GM15510 (cell line): Measurements from ENCODE around the gene ACOT11.

Experiments
- POLR2A ChIP-seq: IDR thresholded peaks from 3 replicates; pipeline ENCODE4 v1.6.1; 2011; ENCODE audit warnings: borderline replicate concordance; ENCODE audit not compliant: insufficient read length; ENCODE audit errors: extremely low read depth

Gene ACOT11

DNA sequence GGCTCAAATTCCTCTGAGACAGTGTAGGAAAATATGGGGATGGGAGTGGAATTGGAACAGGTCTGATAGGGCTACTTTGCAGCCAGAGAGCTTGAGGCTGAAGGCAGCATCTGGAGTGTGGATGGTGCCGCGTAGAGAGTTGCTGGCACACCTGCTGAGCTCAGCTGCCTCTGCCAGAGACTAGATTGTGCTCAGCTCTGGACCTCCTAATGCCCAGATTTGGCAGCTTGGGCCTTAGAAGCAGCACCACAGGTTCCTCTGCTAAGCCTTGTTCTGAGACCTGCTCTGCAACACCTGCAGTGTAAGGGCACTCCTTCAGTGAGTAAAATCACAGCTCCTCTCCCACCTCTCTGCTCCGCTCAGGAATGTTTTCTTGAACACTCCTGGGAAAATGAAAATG, 23.3 kb downstream of the ACOT11 start:
- TF ChIP-seq POLR2A = no peak

DNA sequence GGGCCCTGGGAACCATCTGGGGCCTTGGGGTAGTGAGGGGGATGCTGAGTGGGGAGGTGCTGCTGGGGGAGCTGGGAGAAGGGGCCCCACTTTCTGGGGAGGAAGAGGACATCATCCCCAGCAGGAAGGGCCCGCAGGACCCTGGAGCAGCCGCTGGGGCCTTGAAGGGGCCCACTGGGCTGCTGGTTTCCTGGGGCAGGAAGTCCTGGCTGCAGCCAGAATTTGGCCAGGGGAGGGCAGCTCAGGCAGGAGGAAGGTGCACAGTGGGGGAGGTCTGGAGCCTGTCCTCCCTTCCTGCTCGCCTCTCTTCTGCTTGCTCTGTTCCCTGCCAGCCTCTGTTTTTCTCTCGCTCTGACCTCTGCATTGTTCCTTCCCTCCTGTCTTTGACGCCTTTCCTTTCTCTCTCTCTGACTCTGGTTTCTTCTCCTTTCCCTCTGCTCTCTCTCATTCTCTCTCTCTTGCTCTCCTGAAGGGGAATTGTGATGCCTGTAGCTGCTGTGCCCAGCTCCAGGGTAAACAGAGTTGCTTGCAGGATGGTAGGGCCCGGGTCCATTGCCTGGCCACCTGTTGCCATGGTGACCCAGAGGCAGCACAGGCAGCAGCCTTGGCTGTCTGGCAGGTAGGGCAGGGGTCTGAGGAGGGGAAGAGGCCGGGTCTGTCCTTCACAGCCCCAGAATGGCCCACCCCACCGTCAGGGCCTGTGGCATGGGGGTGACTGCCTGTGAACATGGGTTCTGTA, 23.9 kb downstream of the ACOT11 start:
- TF ChIP-seq POLR2A = no peak

DNA sequence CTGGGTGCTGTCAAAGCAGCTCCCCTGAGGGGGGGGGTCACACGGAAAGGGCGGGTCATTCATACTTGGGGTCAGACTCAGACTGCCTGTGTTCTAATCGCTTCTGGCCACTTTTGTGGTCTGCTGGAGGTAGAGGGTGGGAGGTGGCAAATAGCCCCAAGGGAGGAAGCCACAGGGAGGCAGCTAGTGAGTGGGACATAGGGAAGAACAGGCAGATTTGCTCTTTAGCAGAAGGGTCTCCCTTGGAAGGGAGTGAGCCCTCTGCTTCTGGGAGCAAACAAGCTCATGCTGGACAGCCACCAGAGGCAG, 24.5 kb downstream of the ACOT11 start:
- TF ChIP-seq POLR2A = no peak

DNA sequence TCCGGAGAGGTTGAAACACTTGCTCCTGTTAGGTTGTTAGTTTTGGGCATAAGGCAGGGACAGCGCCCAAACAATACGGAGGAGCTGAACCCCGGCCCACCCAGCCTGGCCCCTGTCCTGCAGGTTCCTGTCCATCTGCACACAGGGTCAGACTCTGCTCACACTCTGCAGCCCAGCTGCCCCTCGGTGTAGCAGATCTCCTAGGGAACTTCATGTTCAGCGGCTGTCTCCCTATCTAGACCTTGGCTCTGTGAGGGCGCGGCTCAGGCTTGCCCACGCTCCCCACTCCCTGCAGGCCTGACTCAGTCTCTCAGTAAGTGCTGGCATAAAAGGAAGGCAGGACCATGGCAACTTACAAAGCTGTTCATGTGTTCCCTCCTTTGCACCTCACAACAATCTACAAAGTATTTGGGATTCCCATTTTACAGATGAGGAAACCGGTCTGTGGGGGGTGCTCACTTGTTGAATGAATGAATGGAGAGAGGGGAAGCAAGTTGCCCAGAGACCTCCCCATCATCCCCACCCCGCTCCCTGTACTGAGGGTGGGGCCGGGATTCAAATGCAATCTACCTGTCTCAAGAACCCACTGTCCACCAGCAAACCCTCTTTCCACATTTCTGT, 26.2 kb downstream of the ACOT11 start:
- no peak for TF ChIP-seq POLR2A

DNA sequence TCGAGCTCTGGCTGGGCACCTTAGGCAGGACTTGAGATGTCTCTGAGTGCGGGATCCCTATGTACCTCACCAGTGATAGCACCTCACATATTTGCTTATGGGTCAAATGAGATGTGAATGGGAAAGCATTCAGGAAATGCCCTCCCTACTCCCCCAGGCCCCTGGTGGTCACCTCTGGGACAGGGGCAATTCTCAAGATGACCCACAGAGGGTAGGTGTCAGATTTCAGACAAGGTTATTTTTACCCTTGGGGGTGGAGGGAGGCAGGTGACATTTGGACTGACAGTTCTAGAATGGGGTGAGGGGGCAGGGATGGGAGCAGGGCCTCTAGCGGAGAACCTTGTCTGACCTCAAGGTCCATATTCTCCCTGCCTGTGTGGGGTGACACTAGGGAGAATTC, 27.1 kb downstream of the ACOT11 start:
- TF ChIP-seq POLR2A = no peak

DNA sequence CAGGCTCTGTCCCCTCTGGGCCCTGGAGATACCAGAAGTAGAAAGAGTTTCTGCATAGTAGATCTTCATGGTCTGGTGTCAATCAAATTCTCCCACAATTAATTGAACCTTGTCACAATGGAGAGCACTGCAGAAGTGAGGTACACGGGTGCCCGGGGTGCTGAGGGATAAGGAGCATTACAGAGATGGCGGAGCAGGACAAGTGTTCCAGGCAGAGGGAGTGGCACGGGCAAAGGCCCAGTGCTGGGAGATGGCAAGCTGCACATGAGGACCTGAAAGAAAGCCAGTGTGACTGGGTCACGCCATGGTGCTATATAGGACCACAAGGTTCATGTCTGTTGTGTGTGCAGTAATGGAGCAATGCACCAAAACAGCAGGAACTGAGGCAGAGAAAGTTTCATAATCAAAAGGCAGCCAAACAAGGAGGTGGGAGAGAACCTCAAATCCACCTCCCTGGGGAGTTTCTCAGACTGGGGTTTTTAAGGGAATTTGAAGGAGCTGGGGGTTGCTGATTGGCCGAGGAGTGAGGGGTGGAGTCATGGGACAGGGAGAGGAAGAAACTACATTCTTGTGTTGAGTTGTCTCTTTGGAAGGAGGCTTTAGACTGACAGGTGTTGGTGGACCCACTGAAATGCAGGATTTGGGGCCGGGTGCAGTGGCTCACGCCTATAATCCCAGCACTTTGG, 27.7 kb downstream of the ACOT11 start:
- no peak for TF ChIP-seq POLR2A

DNA sequence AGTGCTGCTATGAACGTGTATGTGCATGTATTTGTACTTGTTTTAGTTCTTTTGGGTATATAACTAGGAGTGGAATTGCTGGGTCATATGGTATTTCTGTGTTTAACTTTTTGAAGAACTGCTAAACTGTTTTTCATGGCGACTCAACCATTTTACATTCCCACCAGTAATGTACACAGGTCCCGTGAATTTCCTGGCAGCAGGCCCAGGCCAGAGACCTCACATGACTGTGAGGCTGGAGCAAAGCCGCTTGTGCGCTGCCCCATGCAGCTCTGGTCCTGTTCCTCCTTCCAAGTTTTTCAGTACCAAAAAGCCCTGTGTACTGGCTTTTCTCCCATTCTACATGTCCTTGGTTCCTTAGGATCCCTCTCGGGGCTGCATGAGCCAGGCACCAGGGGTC, 29.6 kb downstream of the ACOT11 start:
- no peak for TF ChIP-seq POLR2A

DNA sequence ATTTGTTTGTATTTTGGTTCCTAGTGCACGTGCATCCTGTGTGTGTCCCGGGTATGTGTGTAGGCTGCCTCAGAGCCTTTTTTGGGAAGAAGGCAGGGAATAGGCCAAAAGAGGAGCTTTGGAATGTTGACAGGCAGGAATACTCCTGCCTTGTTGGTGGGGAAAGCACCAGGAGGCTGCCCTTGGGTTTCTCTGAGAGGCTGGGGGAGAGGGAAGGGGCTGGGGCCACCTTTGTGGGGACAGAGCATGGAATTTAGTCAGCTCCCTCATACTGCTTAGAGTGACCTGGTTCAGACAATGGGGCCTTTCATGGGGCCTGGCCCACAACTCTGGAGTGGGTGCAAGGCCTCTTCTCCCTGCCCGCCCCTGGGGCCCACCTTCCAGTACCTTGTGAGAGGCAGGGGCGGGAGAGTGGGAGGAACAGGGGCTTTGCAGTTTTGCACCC, 31.3 kb downstream of the ACOT11 start:
- no peak for TF ChIP-seq POLR2A

DNA sequence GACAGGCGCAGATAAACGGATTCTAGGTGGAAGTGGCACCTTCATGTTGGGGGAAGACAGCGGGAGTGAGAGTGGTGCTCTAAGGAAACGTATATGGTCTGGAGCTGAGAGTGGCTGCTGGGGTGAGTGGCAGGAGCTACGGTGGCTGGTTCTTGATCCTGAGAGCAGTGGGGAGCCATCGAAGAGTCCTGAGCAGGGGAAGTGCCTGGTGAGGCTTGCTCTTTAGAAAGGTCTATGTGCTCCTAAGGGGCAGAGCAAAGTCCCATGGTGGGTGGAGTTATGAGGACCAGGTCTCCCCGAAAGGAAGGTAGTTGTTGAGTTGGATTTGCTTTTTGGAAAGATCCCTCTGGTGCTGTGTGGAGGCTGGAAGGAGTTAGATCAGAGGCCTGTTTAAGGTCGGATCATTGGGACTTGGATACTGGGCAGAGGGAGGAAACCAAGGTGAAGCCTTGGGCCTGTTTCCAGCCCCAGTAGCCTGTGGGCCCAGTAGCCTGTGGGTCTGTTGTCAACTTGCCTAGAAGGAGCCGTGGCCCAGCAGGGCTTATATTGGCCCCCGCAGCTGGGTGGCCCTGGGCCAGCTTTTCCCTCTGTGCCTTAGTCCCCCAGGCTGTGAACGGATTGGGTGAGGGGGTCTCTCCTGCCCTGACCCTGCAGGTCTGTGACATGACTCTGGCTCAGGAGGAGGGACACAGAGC, 33.0 kb downstream of the ACOT11 start:
- no peak for TF ChIP-seq POLR2A

DNA sequence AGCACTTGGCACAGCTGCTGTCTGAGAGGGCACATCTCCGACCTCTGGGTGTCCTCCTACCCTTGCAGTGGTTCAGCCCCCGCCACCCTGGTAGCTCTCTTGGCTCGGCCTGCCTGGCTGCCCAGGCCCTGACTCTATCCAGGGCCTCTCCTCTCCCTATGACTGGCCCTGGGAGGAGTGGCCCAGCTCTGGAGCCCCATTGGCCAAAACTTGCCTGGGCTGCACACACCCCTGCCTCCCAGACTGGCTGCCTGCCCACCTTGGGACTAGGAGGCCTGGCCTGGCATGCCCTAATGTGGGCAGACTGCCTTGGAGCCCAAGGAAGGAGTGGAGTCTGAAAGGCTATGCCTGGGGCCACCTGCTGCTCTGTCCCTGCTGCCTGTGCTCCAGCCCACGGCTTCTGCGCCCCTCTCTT, 33.6 kb downstream of the ACOT11 start:
- TF ChIP-seq POLR2A = no peak

DNA sequence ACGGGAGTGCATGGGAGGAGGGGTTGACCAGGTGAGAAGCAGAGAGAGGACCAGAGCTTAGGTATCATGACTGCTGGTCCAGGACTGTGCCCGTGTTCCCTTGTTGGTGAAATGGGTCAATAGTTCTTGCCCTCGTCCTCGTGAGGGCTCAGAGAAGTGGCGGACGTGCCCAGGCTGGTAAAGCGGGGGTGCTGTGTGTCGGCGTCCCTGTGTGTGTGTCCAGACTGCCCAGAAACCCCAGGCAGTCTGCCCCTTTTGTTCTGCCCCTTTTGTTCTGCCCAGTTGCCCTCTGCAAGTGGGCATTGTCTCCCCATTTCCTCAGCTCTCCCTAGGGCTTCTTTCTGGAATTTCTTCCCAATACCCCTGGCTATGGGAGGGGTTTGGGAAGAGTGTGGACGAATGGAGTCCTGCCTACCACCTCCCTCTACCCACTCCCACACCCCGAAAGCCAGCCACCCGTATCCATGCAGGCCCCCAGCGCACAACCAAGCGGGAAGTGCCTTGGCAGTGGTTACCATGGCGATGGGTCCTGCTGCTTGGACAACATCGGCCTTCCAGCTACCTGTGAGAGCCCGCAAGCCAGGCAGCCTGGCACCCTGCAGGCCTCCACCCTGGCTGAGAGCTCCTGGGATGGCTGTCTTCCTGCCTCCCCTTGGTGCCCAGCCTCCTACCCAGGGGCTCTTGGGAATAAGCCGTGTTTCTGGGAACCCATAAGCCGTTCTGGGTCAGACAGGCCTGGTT, 34.7 kb downstream of the ACOT11 start:
- no peak for TF ChIP-seq POLR2A

DNA sequence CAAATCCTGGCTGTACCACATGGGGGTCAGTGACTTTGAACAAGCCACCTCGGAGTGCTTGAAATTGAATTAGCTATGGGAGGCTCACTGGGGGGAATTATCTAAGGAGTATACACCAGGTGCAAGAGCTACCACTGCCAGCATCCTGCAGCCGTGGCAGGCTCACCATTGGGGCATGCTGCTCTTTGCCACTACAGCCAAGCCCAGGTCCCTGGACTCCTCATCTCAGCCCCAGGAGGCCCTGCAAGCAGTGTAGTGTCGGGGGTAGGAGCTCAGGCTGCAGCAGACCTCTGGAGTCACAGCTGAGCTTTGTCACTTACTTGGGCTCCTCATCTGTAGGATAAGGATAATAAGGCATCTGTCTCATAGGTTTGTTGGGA, 35.3 kb downstream of the ACOT11 start:
- no peak for TF ChIP-seq POLR2A

DNA sequence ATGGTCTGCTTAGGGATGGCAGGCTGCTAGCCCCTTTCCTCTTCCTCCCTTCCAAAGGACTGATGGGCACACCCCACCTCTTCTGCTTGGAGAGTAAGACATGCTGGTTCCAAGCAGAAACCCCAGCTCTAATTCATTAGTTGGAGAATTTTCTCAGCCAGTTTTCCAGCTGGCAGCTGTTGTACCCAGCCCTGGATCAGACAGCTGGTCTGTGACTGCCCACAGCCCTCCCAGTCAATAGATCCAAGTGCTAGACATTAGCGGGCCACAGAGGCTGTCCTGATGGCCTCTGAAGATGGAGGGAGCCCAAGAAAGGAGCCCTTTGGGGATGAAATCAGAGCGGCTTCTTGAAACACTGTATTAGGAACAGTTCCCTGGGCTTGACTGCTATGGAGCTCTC, 35.8 kb downstream of the ACOT11 start:
- no peak for TF ChIP-seq POLR2A

DNA sequence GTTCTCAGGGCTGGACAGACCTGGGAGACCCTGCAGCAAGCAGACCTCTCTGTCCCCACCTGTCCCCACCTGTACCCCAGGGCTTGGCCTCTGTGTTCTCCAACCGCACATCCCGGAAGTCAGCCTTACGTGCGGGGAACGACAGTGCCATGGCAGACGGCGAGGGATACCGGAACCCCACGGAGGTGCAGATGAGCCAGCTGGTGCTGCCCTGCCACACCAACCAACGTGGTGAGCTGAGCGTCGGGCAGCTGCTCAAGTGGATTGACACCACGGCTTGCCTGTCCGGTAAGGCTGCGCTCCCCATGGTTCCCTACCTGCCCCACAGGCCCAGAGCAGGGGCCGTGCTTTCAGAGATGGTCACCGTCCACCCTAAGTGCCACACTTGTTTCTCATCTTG, 36.5 kb downstream of the ACOT11 start:
- TF ChIP-seq POLR2A = no peak
